Fibroblast of lung (primary cell): ENCODE measurements around the gene TEX2. TPM values are rescaled to one million over a fixed set of nuclear protein-coding genes. Genes with fewer than 3 reads are reported as not detected.

ENCODE experiments used
- DNase-seq, 2 donors: peaks; one replicate each; pipeline versions ENCODE4 v3.0.0 to v3.0.0-alpha.2; 2010; ENCODE audit warnings: low read depth in 2 of 2
- H2AFZ ChIP-seq: 2 replicates; pipeline ENCODE4 v1.5.1; 2012; ENCODE audit warnings: low read length, control low read depth, inconsistent platforms
- H3K27ac ChIP-seq: 2 replicates; pipeline ENCODE4 v1.5.1; 2011; ENCODE audit warnings: low read length, control low read depth; ENCODE audit not compliant: insufficient read depth
- H3K27me3 ChIP-seq: 2 replicates; pipeline ENCODE4 v1.5.1; 2011; ENCODE audit warnings: mild to moderate bottlenecking, low read length; ENCODE audit not compliant: control insufficient read depth, insufficient read depth
- H3K36me3 ChIP-seq: 2 replicates; pipeline ENCODE4 v1.5.1; 2011; ENCODE audit warnings: low read length; ENCODE audit not compliant: control insufficient read depth, insufficient read depth
- H3K4me1 ChIP-seq: 2 replicates; pipeline ENCODE4 v1.5.1; 2011; ENCODE audit warnings: low read length; ENCODE audit not compliant: control insufficient read depth, insufficient read depth; ENCODE audit errors: extremely low read depth
- H3K4me2 ChIP-seq: 2 replicates; pipeline ENCODE4 v1.5.1; 2011; ENCODE audit warnings: low read length, control low read depth; ENCODE audit not compliant: insufficient read depth; ENCODE audit errors: extremely low read depth
- H3K4me3 ChIP-seq, 4 experiments: fragments of 200-600 bp in 1 of 4; sonication (generic) in 1 of 4; replicated peaks in 1 of 4; 2 replicates each; pipeline ENCODE4 v1.5.1; 2011 to 2016; ENCODE audit warnings: low read length in 4 of 4, low read depth in 3 of 4, mild to moderate bottlenecking in 3 of 4, control low read depth in 2 of 4, inconsistent platforms in 1 of 4, mixed read lengths in 1 of 4; ENCODE audit not compliant: insufficient read depth in 1 of 4; ENCODE audit errors: control extremely low read depth in 1 of 4
- H3K79me2 ChIP-seq: 2 replicates; pipeline ENCODE4 v1.5.1; 2012; ENCODE audit warnings: mild to moderate bottlenecking, low read length, inconsistent platforms; ENCODE audit not compliant: control insufficient read depth, insufficient read depth
- H3K9ac ChIP-seq: 2 replicates; pipeline ENCODE4 v1.5.1; 2011; ENCODE audit warnings: mild to moderate bottlenecking, low read length, control low read depth; ENCODE audit not compliant: insufficient read depth
- H3K9me3 ChIP-seq: 2 replicates; pipeline ENCODE4 v1.5.1; 2012; ENCODE audit warnings: low read depth, low read length; ENCODE audit not compliant: control insufficient read depth, insufficient read depth
- H4K20me1 ChIP-seq: 2 replicates; pipeline ENCODE4 v1.5.1; 2011; ENCODE audit warnings: low read length; ENCODE audit not compliant: control insufficient read depth, insufficient read depth; ENCODE audit errors: extremely low read depth
- EZH2 ChIP-seq: IDR thresholded peaks from 2 replicates; pipeline ENCODE4 v1.5.1; 2012; ENCODE audit warnings: low read length, control low read depth, mild to moderate bottlenecking; ENCODE audit errors: missing control alignments
- polyA plus RNA-seq, 2 donors: library from polyadenylated mRNA; depleted of rRNA in 1 of 2; stranded (reverse) in 1 of 2; unstranded in 1 of 2; fragments of >200 nt; gene quantifications; 2 replicates each; pipeline ENCODE4 v1.2.1, GENCODE V29; 2011 to 2012; ENCODE audit warnings: missing spikeins in 1 of 2
- total RNA-seq: library from RNA; depleted of rRNA; stranded (reverse); fragments of >200 nt; gene quantifications from 2 replicates; pipeline ENCODE4 v1.2.1, GENCODE V29; 2014
- TF ChIP-seq, protein P1 (sequence below), 2 donors: IDR thresholded peaks in 1 of 2; conservative IDR thresholded peaks in 1 of 2; 1 replicate in 1 of 2; 2 replicates in 1 of 2; pipeline ENCODE4 v1.5.1; 2011 to 2012; ENCODE audit warnings: low read length in 2 of 2, control low read depth in 1 of 2, inconsistent platforms in 1 of 2, low read depth in 1 of 2, mild to moderate bottlenecking in 1 of 2

The TEX2 gene
- total and polyA plus RNA-seq, 2 donors (not counting 1 experiment from before 2014, with no cell fraction given): 18.6 to 33.4 TPM

DNA sequence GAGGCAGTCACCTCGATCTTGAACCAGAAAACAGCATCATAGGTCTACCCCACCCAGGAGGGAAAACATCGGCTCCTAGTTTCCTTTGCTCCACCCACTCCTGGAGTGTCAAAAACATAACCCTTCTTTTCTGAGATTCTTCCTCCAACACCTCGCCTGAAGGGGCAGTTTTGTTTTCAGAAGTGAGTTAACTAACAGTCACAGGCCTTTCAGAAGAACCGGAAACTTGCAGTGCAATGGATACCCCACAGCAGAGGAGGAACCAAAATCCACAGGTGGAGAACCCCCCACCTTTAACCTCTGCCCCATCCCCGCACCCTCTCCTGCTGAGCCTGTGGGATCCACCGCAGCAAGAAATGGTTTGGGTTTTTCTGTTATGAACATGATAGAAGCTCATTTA, 7.8 kb upstream of the TEX2 start:
- Histone ChIP-seq H3K36me3 (no peaks in the 10 kb centered on the region), H2AFZ (no peak overlapping the region), H3K9ac (no peak overlapping the region), H3K79me2 (no peaks in the 10 kb centered on the region), H4K20me1 (no peaks in the 10 kb centered on the region), H3K27me3 (peaks cover 18% of the 10 kb centered on the region), H3K4me2 (no peak overlapping the region), H3K4me1 (no peaks in the 10 kb centered on the region), H3K27ac (no peak overlapping the region), H3K4me3 (no peak overlapping the region), H3K9me3 (no peaks in the 10 kb centered on the region)
- TF ChIP-seq EZH2: no peak
- TF ChIP-seq, protein P1, sequence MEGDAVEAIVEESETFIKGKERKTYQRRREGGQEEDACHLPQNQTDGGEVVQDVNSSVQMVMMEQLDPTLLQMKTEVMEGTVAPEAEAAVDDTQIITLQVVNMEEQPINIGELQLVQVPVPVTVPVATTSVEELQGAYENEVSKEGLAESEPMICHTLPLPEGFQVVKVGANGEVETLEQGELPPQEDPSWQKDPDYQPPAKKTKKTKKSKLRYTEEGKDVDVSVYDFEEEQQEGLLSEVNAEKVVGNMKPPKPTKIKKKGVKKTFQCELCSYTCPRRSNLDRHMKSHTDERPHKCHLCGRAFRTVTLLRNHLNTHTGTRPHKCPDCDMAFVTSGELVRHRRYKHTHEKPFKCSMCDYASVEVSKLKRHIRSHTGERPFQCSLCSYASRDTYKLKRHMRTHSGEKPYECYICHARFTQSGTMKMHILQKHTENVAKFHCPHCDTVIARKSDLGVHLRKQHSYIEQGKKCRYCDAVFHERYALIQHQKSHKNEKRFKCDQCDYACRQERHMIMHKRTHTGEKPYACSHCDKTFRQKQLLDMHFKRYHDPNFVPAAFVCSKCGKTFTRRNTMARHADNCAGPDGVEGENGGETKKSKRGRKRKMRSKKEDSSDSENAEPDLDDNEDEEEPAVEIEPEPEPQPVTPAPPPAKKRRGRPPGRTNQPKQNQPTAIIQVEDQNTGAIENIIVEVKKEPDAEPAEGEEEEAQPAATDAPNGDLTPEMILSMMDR (conservative IDR thresholded peaks at IDR 0.05 in 1 of 2, IDR thresholded peaks at IDR 0.05 in 1 of 2; ENCODE audit: low read depth in 1 of 2, low read length in 2 of 2): no peak
- DNase-seq: no peak

DNA sequence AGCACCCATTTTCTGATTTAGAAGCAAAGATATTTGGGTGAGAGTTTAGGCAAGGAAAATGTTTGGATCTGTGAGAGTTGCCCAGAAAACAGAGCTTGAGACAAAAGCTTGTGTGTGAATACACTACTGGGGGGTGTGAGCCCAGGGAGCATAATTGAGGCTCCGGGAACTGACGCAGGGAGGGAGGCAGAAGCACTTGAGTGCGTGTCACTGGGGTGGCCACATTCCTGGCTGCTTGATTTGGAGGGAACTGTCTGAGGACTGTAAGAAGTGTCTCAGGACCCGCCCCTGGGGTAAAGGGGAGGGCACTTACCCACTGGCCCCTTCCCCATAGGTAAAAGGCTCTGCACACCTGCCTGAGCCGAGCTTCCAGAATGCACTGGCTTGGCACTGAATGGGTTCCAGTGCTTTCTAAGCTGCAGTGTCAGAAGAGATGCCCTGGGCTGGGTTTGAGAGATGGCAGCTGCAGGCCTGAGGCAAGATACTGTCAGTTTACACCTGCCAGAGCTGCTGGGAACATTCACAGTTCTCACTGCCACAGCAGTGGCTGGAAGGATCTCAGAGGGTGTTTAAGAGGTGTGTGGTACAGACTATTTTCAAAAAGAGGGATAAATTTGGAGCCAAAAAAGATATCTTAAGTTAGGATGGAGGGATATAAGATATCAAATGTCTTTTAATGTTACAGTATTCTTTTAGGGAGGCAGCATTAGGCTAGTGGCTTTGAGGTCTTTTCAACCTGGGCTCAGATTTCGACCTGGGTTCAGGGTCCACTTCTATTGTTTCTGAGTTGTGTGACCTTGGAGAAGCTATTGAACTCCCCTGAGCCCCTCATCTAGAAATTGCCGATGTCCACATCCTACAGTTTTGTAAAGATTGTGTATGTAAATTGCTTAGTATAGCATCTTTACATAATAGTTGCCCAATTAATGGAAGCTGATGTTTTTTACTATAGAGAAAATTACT, 6.9 kb upstream of the TEX2 start:
- DNase-seq: no peak
- Histone ChIP-seq H3K27me3 (peaks cover 18% of the 10 kb centered on the region), H3K9ac (no peak overlapping the region), H3K4me2 (no peak overlapping the region), H3K4me1 (no peaks in the 10 kb centered on the region), H3K27ac (no peak overlapping the region), H3K9me3 (no peaks in the 10 kb centered on the region), H3K36me3 (no peaks in the 10 kb centered on the region), H3K79me2 (no peaks in the 10 kb centered on the region), H2AFZ (no peak overlapping the region), H4K20me1 (no peaks in the 10 kb centered on the region), H3K4me3 (no peak overlapping the region)
- no peak for TF ChIP-seq EZH2
- TF ChIP-seq, protein P1 (conservative IDR thresholded peaks at IDR 0.05 in 1 of 2, IDR thresholded peaks at IDR 0.05 in 1 of 2; ENCODE audit: low read depth in 1 of 2, low read length in 2 of 2): no peak

GRCh38 chr17:64264891-64265290, 1.8 kb upstream of the TEX2 start:
- H4K20me1 ChIP-seq: no peaks in the 10 kb centered on the region
- no peak overlapping the region for H2AFZ ChIP-seq
- peaks cover 18% of the 10 kb centered on the region for H3K27me3 ChIP-seq
- DNase-seq: no peak
- no peak overlapping the region for H3K4me3 ChIP-seq
- H3K79me2 ChIP-seq: peaks cover 11% of the 10 kb centered on the region
- H3K9me3 ChIP-seq: no peaks in the 10 kb centered on the region
- no peak overlapping the region for H3K9ac ChIP-seq
- H3K27ac ChIP-seq: no peak overlapping the region
- TF ChIP-seq EZH2: no peak
- TF ChIP-seq, protein P1 (conservative IDR thresholded peaks at IDR 0.05 in 1 of 2, IDR thresholded peaks at IDR 0.05 in 1 of 2; ENCODE audit: low read depth in 1 of 2, low read length in 2 of 2): no peak
- peaks cover 5% of the 10 kb centered on the region for H3K4me1 ChIP-seq
- no peaks in the 10 kb centered on the region for H3K36me3 ChIP-seq
- H3K4me2 ChIP-seq: no peak overlapping the region
